Chondrocyte (in vitro differentiated cells): ENCODE results near the gene PICK1. TPM values are rescaled to one million over a fixed set of nuclear protein-coding genes. Genes with fewer than 3 reads are reported as not detected.
A peak's percentile ranks its signal among the peaks of the same experiment; 100 is the strongest.

Experiments used
- DNase-seq: peaks from one replicate; pipeline ENCODE4 v3.0.0; 2021; ENCODE audit warnings: mixed read lengths, low spot score
- H3K27ac Mint-ChIP-seq: one replicate; pipeline ENCODE4 v1.8.0; 2021; ENCODE audit warnings: mild to moderate bottlenecking, moderate library complexity, mixed read lengths; ENCODE audit not compliant: unreplicated experiment
- H3K27me3 Mint-ChIP-seq: 2 replicates; pipeline ENCODE4 v1.8.0; 2021; ENCODE audit warnings: low read depth, mixed read lengths
- H3K36me3 Mint-ChIP-seq: 2 replicates; pipeline ENCODE4 v1.8.0; 2021; ENCODE audit warnings: low read depth, mixed read lengths
- H3K4me1 Mint-ChIP-seq: 2 replicates; pipeline ENCODE4 v1.8.0; 2021; ENCODE audit warnings: low read depth, mild to moderate bottlenecking, mixed read lengths
- H3K4me3 Mint-ChIP-seq: one replicate; pipeline ENCODE4 v1.8.0; 2021; ENCODE audit warnings: mild to moderate bottlenecking, moderate library complexity, mixed read lengths; ENCODE audit not compliant: unreplicated experiment
- H3K9me3 Mint-ChIP-seq: 2 replicates; pipeline ENCODE4 v1.8.0; 2021; ENCODE audit warnings: low read depth, mixed read lengths
- CTCF ChIP-seq: fragments of 200-600 bp; sonication (generic); IDR thresholded peaks from 2 replicates; pipeline ENCODE4 v1.5.0; 2021; ENCODE audit warnings: antibody characterized with exemption, mild to moderate bottlenecking, moderate library complexity
- total RNA-seq: library from RNA; stranded (reverse); gene quantifications from 3 replicates; pipeline ENCODE4 v1.2.1, GENCODE V29; 2021

PICK1 gene
- total RNA-seq, 1 donor from 2014 or later = 13.5 TPM

- Mint-ChIP-seq H3K4me3 (no peak overlapping the region), H3K4me1 (peaks cover 5% of the 10 kb centered on the region), H3K27me3 (no peaks in the 10 kb centered on the region), H3K36me3 (no peaks in the 10 kb centered on the region), H3K9me3 (no peaks in the 10 kb centered on the region), H3K27ac (no peak overlapping the region)
- DNase-seq = no peak
- no peak for TF ChIP-seq CTCF
Measured at GRCh38 chr22:38049812-38050619, 7.2 kb upstream of the PICK1 start.

- no peak for DNase-seq
- peaks cover 5% of the 10 kb centered on the region for H3K4me1 Mint-ChIP-seq
- no peaks in the 10 kb centered on the region for H3K27me3 Mint-ChIP-seq
- no peaks in the 10 kb centered on the region for H3K9me3 Mint-ChIP-seq
- TF ChIP-seq CTCF = no peak
- no peak overlapping the region for H3K4me3 Mint-ChIP-seq
- no peak overlapping the region for H3K27ac Mint-ChIP-seq
- H3K36me3 Mint-ChIP-seq = no peaks in the 10 kb centered on the region
Measured at GRCh38 chr22:38050720-38051119, 6.5 kb upstream of the PICK1 start.

GRCh38 chr22:38051261-38051660 lies 5.9 kb upstream of the PICK1 start:
- Mint-ChIP-seq H3K27ac (no peak overlapping the region), H3K27me3 (no peaks in the 10 kb centered on the region), H3K9me3 (no peaks in the 10 kb centered on the region), H3K4me3 (no peak overlapping the region), H3K4me1 (peaks cover 5% of the 10 kb centered on the region), H3K36me3 (no peaks in the 10 kb centered on the region)
- TF ChIP-seq CTCF = no peak
- DNase-seq = no peak

GRCh38 chr22:38051900-38052862 lies 5.0 kb upstream of the PICK1 start:
- H3K4me1 Mint-ChIP-seq = peaks cover 11% of the 10 kb centered on the region
- H3K27me3 Mint-ChIP-seq = no peaks in the 10 kb centered on the region
- no peaks in the 10 kb centered on the region for H3K9me3 Mint-ChIP-seq
- peak; percentile 97 for TF ChIP-seq CTCF
- no peak for DNase-seq
- H3K36me3 Mint-ChIP-seq = no peaks in the 10 kb centered on the region
- no peak overlapping the region for H3K27ac Mint-ChIP-seq
- H3K4me3 Mint-ChIP-seq = no peak overlapping the region

- TF ChIP-seq CTCF = no peak
- no peaks in the 10 kb centered on the region for H3K27me3 Mint-ChIP-seq
- peaks cover 6% of the 10 kb centered on the region for H3K4me1 Mint-ChIP-seq
- H3K27ac Mint-ChIP-seq = no peak overlapping the region
- no peak overlapping the region for H3K4me3 Mint-ChIP-seq
- no peak for DNase-seq
- no peaks in the 10 kb centered on the region for H3K9me3 Mint-ChIP-seq
- H3K36me3 Mint-ChIP-seq = peaks cover 17% of the 10 kb centered on the region
Measured at GRCh38 chr22:38062791-38063190, 5.6 kb downstream of the PICK1 start.
